SK-N-SH (cell line): ENCODE data around the gene BTG2. TPM values are rescaled to one million over a fixed set of nuclear protein-coding genes. Genes with fewer than 3 reads are reported as not detected.

Experiments used
- CTCF ChIA-PET: fragments of 300-600, 350-600 bp; formaldehyde crosslinking; extraction: SDS; loops from one replicate; lab custom pipeline; 2021; lab: Yijun Ruan, JAX
- POLR2A ChIA-PET: fragments of 350-600 bp; sonication (Branson Sonifier 250); formaldehyde crosslinking; extraction: SDS; loops from one replicate; lab custom pipeline; 2020; ENCODE audit warnings: antibody characterized with exemption, inconsistent platforms; lab: Yijun Ruan, JAX
- DNase-seq: peaks from one replicate; pipeline ENCODE4 v3.0.0; 2012
- H2AFZ ChIP-seq: fragments of 200-600 bp; sonication (generic); 2 replicates; pipeline ENCODE4 v1.8.1; 2016; ENCODE audit warnings: antibody characterized with exemption, mild to moderate bottlenecking, low read depth
- H3F3A ChIP-seq: fragments of 200-600 bp; sonication (generic); replicated peaks from 2 replicates; pipeline ENCODE3; 2016; ENCODE audit warnings: antibody characterized with exemption, mild to moderate bottlenecking; ENCODE audit not compliant: insufficient read depth
- H3K27ac ChIP-seq, 2 experiments: fragments of 200-500 bp in 1 of 2; fragments of 200-600 bp in 1 of 2; sonication (Bioruptor generic) in 1 of 2; sonication (generic), shearing (Covaris generic) in 1 of 2; 2 replicates each; pipeline versions ENCODE4 v1.5.1 to v1.6.1; 2014 to 2016; ENCODE audit warnings: low read depth in 2 of 2, inconsistent platforms in 1 of 2, low read length in 1 of 2, mild to moderate bottlenecking in 1 of 2, mixed read lengths in 1 of 2
- H3K27me3 ChIP-seq: fragments of 200-600 bp; sonication (generic), shearing (Covaris generic); 2 replicates; pipeline ENCODE4 v1.6.1; 2016; ENCODE audit warnings: mixed run types; ENCODE audit not compliant: insufficient read depth
- H3K36me3 ChIP-seq, 2 experiments: fragments of 200-500 bp in 1 of 2; fragments of 200-600 bp in 1 of 2; sonication (Bioruptor generic) in 1 of 2; sonication (generic) in 1 of 2; replicated peaks in 1 of 2; 2 replicates each; pipeline versions ENCODE3 to v1.5.1; 2014 to 2016; ENCODE audit warnings: low read length in 1 of 2, mild to moderate bottlenecking in 1 of 2; ENCODE audit not compliant: insufficient read depth in 2 of 2, control insufficient read depth in 1 of 2
- H3K4me1 ChIP-seq, 2 experiments: fragments of 200-500 bp in 1 of 2; fragments of 200-600 bp in 1 of 2; sonication (Bioruptor generic) in 1 of 2; sonication (generic), shearing (Covaris generic) in 1 of 2; 2 replicates each; pipeline versions ENCODE4 v1.5.1 to v1.6.1; 2014 to 2016; ENCODE audit warnings: low read depth in 1 of 2, low read length in 1 of 2, mixed run types in 1 of 2; ENCODE audit not compliant: insufficient read depth in 2 of 2, control insufficient read depth in 1 of 2
- H3K4me2 ChIP-seq: fragments of 200-600 bp; sonication (generic), shearing (Covaris generic); 2 replicates; pipeline ENCODE4 v1.6.1; 2017; ENCODE audit warnings: mixed run types
- H3K4me3 ChIP-seq, 2 experiments: fragments of 200-500 bp in 1 of 2; fragments of 200-600 bp in 1 of 2; sonication (Bioruptor generic) in 1 of 2; sonication (generic), shearing (Covaris generic) in 1 of 2; 2 replicates each; pipeline versions ENCODE4 v1.5.1 to v1.8.1; 2014 to 2016; ENCODE audit warnings: low read depth in 2 of 2, inconsistent platforms in 1 of 2, low read length in 1 of 2, mild to moderate bottlenecking in 1 of 2, mixed read lengths in 1 of 2, moderate library complexity in 1 of 2
- H3K79me2 ChIP-seq: fragments of 200-600 bp; sonication (generic); 2 replicates; pipeline ENCODE4 v1.8.1; 2017; ENCODE audit warnings: mild to moderate bottlenecking; ENCODE audit not compliant: insufficient read depth
- H3K9ac ChIP-seq: fragments of 200-600 bp; sonication (generic); 2 replicates; pipeline ENCODE4 v1.6.1; 2017; ENCODE audit warnings: mixed run types
- H3K9me2 ChIP-seq: fragments of 200-600 bp; sonication (generic); 2 replicates; pipeline ENCODE4 v1.6.1; 2017; ENCODE audit warnings: mixed run types
- H3K9me3 ChIP-seq: fragments of 200-600 bp; sonication (generic); 2 replicates; pipeline ENCODE4 v1.6.1; 2017; ENCODE audit warnings: mixed run types, mild to moderate bottlenecking, moderate library complexity
- H4K20me1 ChIP-seq: fragments of 200-600 bp; sonication (generic); 2 replicates; pipeline ENCODE4 v1.6.1; 2017; ENCODE audit warnings: mild to moderate bottlenecking, mixed run types; ENCODE audit not compliant: insufficient read depth
- CHD2 ChIP-seq: fragments of 150-350 bp; IDR thresholded peaks from 2 replicates; pipeline ENCODE4 v1.6.1; 2018; ENCODE audit warnings: low read length; ENCODE audit not compliant: partially characterized antibody
- ELF1 ChIP-seq: IDR thresholded peaks from 2 replicates; pipeline ENCODE4 v1.4.0; 2012
- EP300 ChIP-seq, 2 experiments: IDR thresholded peaks; 2 replicates each; pipeline versions ENCODE4 v1.4.0 to v1.6.1; 2012; ENCODE audit warnings: borderline replicate concordance in 1 of 2, low read depth in 1 of 2, low read length in 1 of 2
- EZH2phosphoT487 ChIP-seq: fragments of 200-600 bp; sonication (generic); IDR thresholded peaks from 2 replicates; pipeline ENCODE4 v1.6.1; 2017; ENCODE audit warnings: low read depth, mixed run types, mild to moderate bottlenecking, antibody characterized with exemption, moderate library complexity, borderline replicate concordance
- FOSL2 ChIP-seq: IDR thresholded peaks from 2 replicates; pipeline ENCODE4 v1.4.0; 2012; ENCODE audit warnings: low read depth, mild to moderate bottlenecking, moderate library complexity, borderline replicate concordance
- FOXJ3 ChIP-seq: sonication (generic); formaldehyde crosslinking; IDR thresholded peaks from 2 replicates; pipeline ENCODE4 v1.5.1; 2020; ENCODE audit warnings: mild to moderate bottlenecking, missing genetic modification reagents
- FOXM1 ChIP-seq: IDR thresholded peaks from 2 replicates; pipeline ENCODE4 v1.4.0; 2012; ENCODE audit warnings: low read depth, mild to moderate bottlenecking
- GABPA ChIP-seq: IDR thresholded peaks from 2 replicates; pipeline ENCODE4 v1.4.0; 2012; ENCODE audit warnings: low read depth, mild to moderate bottlenecking
- GATA2 ChIP-seq: sonication (generic); formaldehyde crosslinking; IDR thresholded peaks from 2 replicates; pipeline ENCODE4 v1.5.0; 2020; ENCODE audit warnings: mild to moderate bottlenecking, missing genetic modification reagents
- IRF3 ChIP-seq: fragments of 150-350 bp; IDR thresholded peaks from 2 replicates; pipeline ENCODE4 v1.6.1; 2016; ENCODE audit warnings: mild to moderate bottlenecking, low read depth, low read length
- MXI1 ChIP-seq: IDR thresholded peaks from 2 replicates; pipeline ENCODE4 v1.6.1; 2012; ENCODE audit warnings: mild to moderate bottlenecking, low read depth, low read length, improper control_type of control experiment
- NFIC ChIP-seq: IDR thresholded peaks from 2 replicates; pipeline ENCODE4 v1.4.0; 2012; ENCODE audit warnings: borderline replicate concordance
- NRF1 ChIP-seq: IDR thresholded peaks from 2 replicates; pipeline ENCODE4 v1.6.1; 2012; ENCODE audit warnings: low read depth, mild to moderate bottlenecking, low read length
- RAD21 ChIP-seq: IDR thresholded peaks from 2 replicates; pipeline ENCODE4 v1.6.1; 2012; ENCODE audit warnings: mild to moderate bottlenecking, low read length
- RCOR1 ChIP-seq: fragments of 150-350 bp; IDR thresholded peaks from 2 replicates; pipeline ENCODE4 v1.6.1; 2017; ENCODE audit warnings: antibody characterized with exemption, low read length
- RFX5 ChIP-seq: IDR thresholded peaks from 2 replicates; pipeline ENCODE4 v1.6.1; 2012; ENCODE audit warnings: mild to moderate bottlenecking, improper control_type of control experiment, low read length
- RXRA ChIP-seq: IDR thresholded peaks from 2 replicates; pipeline ENCODE4 v1.4.0; 2012; ENCODE audit warnings: low read depth, mild to moderate bottlenecking, borderline replicate concordance
- SIN3A ChIP-seq: IDR thresholded peaks from 2 replicates; pipeline ENCODE4 v1.6.1; 2012; ENCODE audit warnings: low read depth, mild to moderate bottlenecking, low read length, moderate library complexity, borderline replicate concordance
- TAF1 ChIP-seq: IDR thresholded peaks from 2 replicates; pipeline ENCODE4 v1.6.1; 2012; ENCODE audit warnings: low read depth, mild to moderate bottlenecking, low read length, moderate library complexity, borderline replicate concordance
- TCF12 ChIP-seq: IDR thresholded peaks from 2 replicates; pipeline ENCODE4 v1.4.0; 2012
- ZBTB33 ChIP-seq: IDR thresholded peaks from 2 replicates; pipeline ENCODE4 v1.4.0; 2012; ENCODE audit warnings: low read depth, borderline replicate concordance
- WGBS: methylation state at CpG from one replicate; pipeline ENCODE4 v1.1.6; 2017; ENCODE audit warnings: low lambda C conversion rate; 5-methylcytosine and 5-hydroxymethylcytosine counted together
- polyA plus RNA-seq, 3 experiments: library from polyadenylated mRNA; depleted of rRNA; stranded (reverse); fragments of >200 nt; gene quantifications; 2 replicates each; pipeline ENCODE4 v1.2.3, GENCODE V29; 2012

The BTG2 gene
- polyA plus RNA-seq, 1 of the 3 experiments (the other 2 are of a cell fraction): 26.2 TPM

DNA sequence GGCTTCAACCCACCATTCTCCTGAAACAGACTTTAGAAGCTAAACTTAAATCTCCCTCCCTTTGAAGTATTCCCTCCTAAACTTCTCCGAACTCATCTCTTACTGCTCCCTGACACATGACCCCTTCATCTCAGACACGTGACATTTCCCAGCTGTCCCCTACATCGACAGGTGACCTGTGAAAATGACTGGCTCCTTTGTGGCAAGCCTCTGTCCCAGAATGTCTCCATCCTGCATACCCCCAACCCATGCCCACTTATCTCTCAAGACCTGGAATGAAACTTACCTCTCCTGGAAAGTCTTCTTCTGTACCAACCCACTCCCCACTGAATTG lies 41.4 kb downstream of the BTG2 start:
- peaks cover 0 to 7% of the 10 kb centered on the region in 2 experiments; a peak in 1 of 4 replicates for H3K4me1 ChIP-seq
- H2AFZ ChIP-seq: no peak overlapping the region
- 64% methylated on average over 3 of the region's 3 CpGs for WGBS
- H4K20me1 ChIP-seq: no peaks in the 10 kb centered on the region
- no peak for TF ChIP-seq NFIC
- TF ChIP-seq SIN3A: no peak
- TF ChIP-seq TCF12: no peak
- no peak for TF ChIP-seq GABPA
- no peak for TF ChIP-seq RXRA
- TF ChIP-seq MXI1: no peak
- TF ChIP-seq RFX5: no peak
- no peak for TF ChIP-seq GATA2
- POLR2A ChIA-PET: no interaction called here
- H3K9ac ChIP-seq: no peak overlapping the region
- CTCF ChIA-PET: interaction anchor here (0.9 to 27.9 kb wide), 8 partner anchors 6 to 387 kb away, joined by 3 to 817 read pairs (median 6); partner anchors contain the start of gene PRELP
- H3K9me3 ChIP-seq: no peaks in the 10 kb centered on the region
- no peaks in the 10 kb centered on the region for H3K9me2 ChIP-seq
- DNase-seq: no peak
- no peaks in the 10 kb centered on the region for H3K79me2 ChIP-seq
- H3K27ac ChIP-seq: no peak overlapping the region
- H3K36me3 ChIP-seq: no peaks in the 10 kb centered on the region
- no peak overlapping the region for H3K4me2 ChIP-seq
- no peak overlapping the region for H3K4me3 ChIP-seq
- peaks cover 46% of the 10 kb centered on the region; the same call in 1 of the 2 replicates for H3K27me3 ChIP-seq
- no peaks in the 10 kb centered on the region for H3F3A ChIP-seq

GRCh38 chr1:203349166-203349565 lies 43.8 kb downstream of the BTG2 start:
- no peak for TF ChIP-seq NRF1
- TF ChIP-seq TAF1: no peak
- no peak for TF ChIP-seq NFIC
- no peak for TF ChIP-seq FOXM1
- TF ChIP-seq FOSL2: no peak
- no peak for TF ChIP-seq GATA2
- TF ChIP-seq CHD2: no peak
- TF ChIP-seq ZBTB33: no peak
- TF ChIP-seq RAD21: no peak
- no peak for TF ChIP-seq RFX5
- no peak for TF ChIP-seq RCOR1
- TF ChIP-seq SIN3A: no peak
- no peak for TF ChIP-seq EP300 (IDR thresholded peaks at IDR 0.05; ENCODE audit: borderline replicate concordance in 1 of 2, low read depth in 1 of 2, low read length in 1 of 2)
- no peak for TF ChIP-seq TCF12
- TF ChIP-seq IRF3: no peak
- no peak for TF ChIP-seq EZH2phosphoT487
- TF ChIP-seq MXI1: no peak
- no peak for TF ChIP-seq FOXJ3 (CRISPR knock-in tag)
- no peak for TF ChIP-seq ELF1
- peaks cover 49% of the 10 kb centered on the region; the same call in 1 of the 2 replicates for H3K27me3 ChIP-seq
- no peak overlapping the region for H3K4me2 ChIP-seq
- no peak overlapping the region for H3K27ac ChIP-seq
- CTCF ChIA-PET: interaction anchor here (0.8 to 27.9 kb wide), 6 partner anchors 8 to 139 kb away, joined by 3 to 817 read pairs (median 6); no protein-coding TSS in a partner anchor
- no peaks in the 10 kb centered on the region for H3F3A ChIP-seq
- no peak overlapping the region for H2AFZ ChIP-seq
- H3K9me3 ChIP-seq: no peaks in the 10 kb centered on the region
- H3K36me3 ChIP-seq: no peaks in the 10 kb centered on the region
- H3K4me3 ChIP-seq: no peak overlapping the region
- DNase-seq: no peak
- H4K20me1 ChIP-seq: no peaks in the 10 kb centered on the region
- H3K9me2 ChIP-seq: no peaks in the 10 kb centered on the region
- no peaks in the 10 kb centered on the region for H3K4me1 ChIP-seq
- H3K79me2 ChIP-seq: no peaks in the 10 kb centered on the region
- 87% methylated on average over 1 of the region's 1 CpG for WGBS
- POLR2A ChIA-PET: no interaction called here
- no peak overlapping the region for H3K9ac ChIP-seq
